HepG2 (cell line): ENCODE measurements around the gene NADK2. TPM values are rescaled to one million over a fixed set of nuclear protein-coding genes. Genes with fewer than 3 reads are reported as not detected.

Experiments used
- ATAC-seq: fragments of 200-7000 bp; cut with Tn5 transposase; 3 replicates; pipeline ENCODE4 v1.9.1; 2020; ENCODE audit warnings: mild to moderate bottlenecking, moderate library complexity
- BruUV-seq: library from RNA; stranded (reverse); fragments of 400-500 nt; replicated peaks from 2 replicates; lab custom pipeline; 2021; lab: Mats Ljungman, UMichigan
- CTCF ChIA-PET: fragments of 300-600 bp; formaldehyde crosslinking; extraction: SDS; loops from one replicate; lab custom pipeline; 2021; ENCODE audit warnings: low total read pairs, inconsistent platforms, low intra/inter-chr PET ratio; lab: Yijun Ruan, JAX
- POLR2A ChIA-PET: fragments of 350-600 bp; sonication (Branson Sonifier 250); formaldehyde crosslinking; loops from one replicate; lab custom pipeline; 2020; ENCODE audit warnings: antibody characterized with exemption, inconsistent platforms; lab: Yijun Ruan, JAX
- DNase-seq: peaks from one replicate; pipeline ENCODE4 v3.0.0-alpha.2; 2015; ENCODE audit warnings: low spot score
- FAIRE-seq: peaks from 3 replicates; lab custom pipeline; 2011; peaks lifted over from hg19 to GRCh38; lab: Jason Lieb, UNC
- H2AFZ ChIP-seq: one replicate; pipeline ENCODE4 v1.6.1; 2011; ENCODE audit warnings: low read length, inconsistent platforms
- H3K27ac ChIP-seq: fragments of 300-600 bp; 3 replicates; pipeline ENCODE4 v1.8.0; 2011; ENCODE audit warnings: mixed run types, mild to moderate bottlenecking, mixed read lengths, low read length, inconsistent platforms; ENCODE audit not compliant: insufficient read depth; ENCODE audit errors: extremely low read length
- H3K27me3 ChIP-seq, 2 experiments: fragments of 200-600 bp in 1 of 2; 2 replicates in 1 of 2; 3 replicates in 1 of 2; pipeline versions ENCODE4 v1.6.0 to v1.8.0; 2011; ENCODE audit warnings: low read length in 2 of 2, mild to moderate bottlenecking in 2 of 2, moderate library complexity in 2 of 2, inconsistent platforms in 1 of 2; ENCODE audit not compliant: insufficient read depth in 2 of 2, control insufficient read depth in 1 of 2
- H3K36me3 ChIP-seq, 2 experiments: fragments of 200-600 bp in 1 of 2; replicated peaks in 1 of 2; 2 replicates in 1 of 2; 3 replicates in 1 of 2; pipeline versions ENCODE4 v1.5.1 to v1.8.0; 2011; ENCODE audit warnings: low read length in 2 of 2, inconsistent platforms in 1 of 2; ENCODE audit not compliant: insufficient read depth in 2 of 2, control insufficient read depth in 1 of 2
- H3K4me1 ChIP-seq: 2 replicates; pipeline ENCODE4 v1.5.1; 2012; ENCODE audit warnings: low read length, inconsistent platforms; ENCODE audit not compliant: insufficient read depth
- H3K4me2 ChIP-seq: 2 replicates; pipeline ENCODE4 v1.6.0; 2011; ENCODE audit warnings: low read depth, low read length, inconsistent platforms
- H3K4me3 ChIP-seq, 3 experiments: fragments of 200-600 bp in 1 of 3; sonication (generic), shearing (Covaris generic) in 1 of 3; replicated peaks in 1 of 3; 2 replicates each; pipeline ENCODE4 v1.5.1; 2011 to 2016; ENCODE audit warnings: low read length in 3 of 3, inconsistent platforms in 2 of 3, low read depth in 2 of 3, mild to moderate bottlenecking in 2 of 3, control low read depth in 1 of 3, mixed read lengths in 1 of 3; ENCODE audit not compliant: insufficient read depth in 1 of 3
- H3K79me2 ChIP-seq: one replicate; pipeline ENCODE4 v1.6.1; 2011; ENCODE audit warnings: low read length, inconsistent platforms; ENCODE audit not compliant: insufficient read depth
- H3K9ac ChIP-seq: 2 replicates; pipeline ENCODE4 v1.6.0; 2011; ENCODE audit warnings: mild to moderate bottlenecking, low read depth, low read length, inconsistent platforms; ENCODE audit not compliant: insufficient read depth
- H3K9me3 ChIP-seq: 2 replicates; pipeline ENCODE4 v1.5.1; 2012; ENCODE audit warnings: mild to moderate bottlenecking, low read length
- H4K20me1 ChIP-seq: 2 replicates; pipeline ENCODE4 v1.6.0; 2011; ENCODE audit warnings: inconsistent platforms, mild to moderate bottlenecking, low read length, moderate library complexity; ENCODE audit not compliant: insufficient read depth
- CTCF ChIP-seq: sonication (generic); formaldehyde crosslinking; IDR thresholded peaks from 2 replicates; pipeline ENCODE4 v1.5.0; 2020; ENCODE audit warnings: mild to moderate bottlenecking, missing genetic modification reagents, moderate library complexity
- ELF3 ChIP-seq: IDR thresholded peaks from 2 replicates; pipeline ENCODE4 v1.6.1; 2016; ENCODE audit warnings: missing genetic modification reagents, missing compliant biosample characterization
- HOXA7 ChIP-seq: sonication (generic); formaldehyde crosslinking; IDR thresholded peaks from 2 replicates; pipeline ENCODE4 v1.8.1; 2022; ENCODE audit warnings: mild to moderate bottlenecking, missing genetic modification reagents, moderate library complexity
- MAFF ChIP-seq: IDR thresholded peaks from 2 replicates; pipeline ENCODE4 v1.6.1; 2011; ENCODE audit warnings: low read depth, low read length, improper control_type of control experiment
- STAT5B ChIP-seq: sonication (generic); formaldehyde crosslinking; IDR thresholded peaks from 2 replicates; pipeline ENCODE4 v1.4.0; 2020; ENCODE audit warnings: missing genetic modification reagents
- TFE3 ChIP-seq: IDR thresholded peaks from 2 replicates; pipeline ENCODE4 v1.6.1; 2016
- TOPORS ChIP-seq: sonication (generic); formaldehyde crosslinking; IDR thresholded peaks from 2 replicates; pipeline ENCODE4 v1.8.0; 2023; ENCODE audit warnings: mild to moderate bottlenecking, missing genetic modification reagents
- TSC22D2 ChIP-seq: sonication (generic); formaldehyde crosslinking; IDR thresholded peaks from 2 replicates; pipeline ENCODE4 v1.5.1; 2020; ENCODE audit warnings: missing genetic modification reagents, mild to moderate bottlenecking, borderline replicate concordance
- U2AF1 ChIP-seq: fragments of 200-400 bp; formaldehyde crosslinking; optimal IDR thresholded peaks from 2 replicates; pipeline ENCODE3; 2017; ENCODE audit warnings: mild to moderate bottlenecking, low read depth, low read length
- ZBTB7B ChIP-seq: sonication (generic); formaldehyde crosslinking; IDR thresholded peaks from 2 replicates; pipeline ENCODE4 v1.4.0; 2020; ENCODE audit warnings: missing genetic modification reagents
- ZNF326 ChIP-seq: sonication (generic); formaldehyde crosslinking; IDR thresholded peaks from 2 replicates; pipeline ENCODE4 v1.4.0; 2020; ENCODE audit warnings: missing genetic modification reagents, borderline replicate concordance
- WGBS: methylation state at CpG from one replicate; pipeline ENCODE4 v1.1.6; 2017; ENCODE audit warnings: low lambda C conversion rate; 5-methylcytosine and 5-hydroxymethylcytosine counted together
- in situ Hi-C: cut with HindIII; loops from 2 replicates; pipeline ENCODE4 v1.10.0; 2017; ENCODE audit warnings: low pct_unique_long_range_greater_than_20kb; ENCODE audit not compliant: extremely low pct_ligation_motif_present
- intact Hi-C: fragments of 100-400 bp; cut with micrococcal nuclease; formaldehyde crosslinking; loops from one replicate; pipeline ENCODE4 v1.10.0; 2022; ENCODE audit not compliant: unreplicated experiment
- polyA plus RNA-seq, 8 experiments: library from polyadenylated mRNA; depleted of rRNA in 3 of 8; stranded (reverse) in 7 of 8; unstranded in 1 of 8; fragments of >200 nt; fragmentation: Illumina TruSeq in 4 of 8; extraction: Trizol in 4 of 8; gene quantifications; 2 replicates each; pipeline versions ENCODE4 v1.2.1 to v1.2.3, GENCODE V29; 2011 to 2016; ENCODE audit warnings: low read depth in 4 of 8, missing spikeins in 1 of 8, mixed read lengths in 1 of 8; ENCODE audit not compliant: insufficient read depth in 1 of 8
- total RNA-seq, 5 experiments: library from RNA; depleted of rRNA; stranded (reverse); fragments of >200 nt; fragmentation: Illumina TruSeq; extraction: Trizol; gene quantifications; 2 replicates each; pipeline ENCODE4 v1.2.3, GENCODE V29; 2016; ENCODE audit warnings: low read depth in 1 of 5
- TF ChIP-seq, protein P1 (sequence below): sonication (generic); formaldehyde crosslinking; IDR thresholded peaks from 2 replicates; pipeline ENCODE4 v1.4.0; 2020; ENCODE audit warnings: mild to moderate bottlenecking, missing genetic modification reagents, borderline replicate concordance

Gene NADK2
- total and polyA plus RNA-seq, 2 of the 13 experiments (the other 11 are each of a cell fraction or from before 2014, with no cell fraction given) = 13.9 to 71.4 TPM

GRCh38 chr5:36272136-36272690 lies 30.5 kb upstream of the NADK2 start:
- no peak overlapping the region for H3K4me3 ChIP-seq
- TF ChIP-seq ZBTB7B (no peak), CTCF (CRISPR knock-in tag) (no peak), TFE3 (CRISPR knock-in tag) (no peak), U2AF1 (no peak), ZNF326 (CRISPR knock-in tag) (no peak), STAT5B (CRISPR knock-in tag) (no peak), TOPORS (CRISPR knock-in tag) (no peak), ELF3 (CRISPR knock-in tag) (no peak), HOXA7 (CRISPR knock-in tag) (no peak), MAFF (no peak), TSC22D2 (CRISPR knock-in tag) (no peak)
- TF ChIP-seq, protein P1, sequence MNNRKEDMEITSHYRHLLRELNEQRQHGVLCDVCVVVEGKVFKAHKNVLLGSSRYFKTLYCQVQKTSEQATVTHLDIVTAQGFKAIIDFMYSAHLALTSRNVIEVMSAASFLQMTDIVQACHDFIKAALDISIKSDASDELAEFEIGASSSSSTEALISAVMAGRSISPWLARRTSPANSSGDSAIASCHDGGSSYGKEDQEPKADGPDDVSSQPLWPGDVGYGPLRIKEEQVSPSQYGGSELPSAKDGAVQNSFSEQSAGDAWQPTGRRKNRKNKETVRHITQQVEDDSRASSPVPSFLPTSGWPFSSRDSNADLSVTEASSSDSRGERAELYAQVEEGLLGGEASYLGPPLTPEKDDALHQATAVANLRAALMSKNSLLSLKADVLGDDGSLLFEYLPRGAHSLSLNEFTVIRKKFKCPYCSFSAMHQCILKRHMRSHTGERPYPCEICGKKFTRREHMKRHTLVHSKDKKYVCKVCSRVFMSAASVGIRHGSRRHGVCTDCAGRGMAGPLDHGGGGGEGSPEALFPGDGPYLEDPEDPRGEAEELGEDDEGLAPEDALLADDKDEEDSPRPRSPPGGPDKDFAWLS (CRISPR knock-in tag) = no peak
- no peaks in the 10 kb centered on the region for H4K20me1 ChIP-seq
- CTCF ChIA-PET = no interaction called here
- H3K4me2 ChIP-seq = no peak overlapping the region
- no peaks in the 10 kb centered on the region; a peak in 1 of 5 replicates for H3K27me3 ChIP-seq
- no peaks in the 10 kb centered on the region for H3K4me1 ChIP-seq
- H2AFZ ChIP-seq = no peak overlapping the region
- in situ Hi-C loops = loop anchor here (25.0 kb wide), 2 partner anchors 240 to 415 kb away; no protein-coding TSS in a partner anchor
- no peaks in the 10 kb centered on the region for H3K36me3 ChIP-seq
- POLR2A ChIA-PET = no interaction called here
- H3K27ac ChIP-seq = no peak overlapping the region
- intact Hi-C loops = no loop called here
- H3K79me2 ChIP-seq = no peaks in the 10 kb centered on the region
- no peak for ATAC-seq
- no TSS peak for BruUV-seq
- 20% methylated on average over 2 of the region's 2 CpGs for WGBS
- no peak for DNase-seq
- H3K9ac ChIP-seq = no peak overlapping the region
- FAIRE-seq = no peak
- no peaks in the 10 kb centered on the region for H3K9me3 ChIP-seq
